Liver (tissue), 9 donors: ENCODE measurements around the gene FANCL. TPM values are rescaled to one million over a fixed set of nuclear protein-coding genes. Genes with fewer than 3 reads are reported as not detected.

ENCODE experiments used
- DNase-seq: peaks from one replicate; pipeline ENCODE4 v3.0.0-alpha.2; 2017; ENCODE audit warnings: low spot score
- H3K27ac ChIP-seq, 2 donors: one replicate each; pipeline ENCODE4 v1.7.0; 2013; ENCODE audit warnings: inconsistent platforms in 2 of 2, low read length in 2 of 2, control low read depth in 1 of 2, low read depth in 1 of 2, mild to moderate bottlenecking in 1 of 2
- H3K27me3 ChIP-seq, 4 donors: one replicate each; pipeline versions ENCODE4 v1.6.1 to v1.7.0; 2013; ENCODE audit warnings: low read length in 3 of 4, inconsistent platforms in 1 of 4, mild to moderate bottlenecking in 1 of 4, moderate library complexity in 1 of 4; ENCODE audit not compliant: control insufficient read depth in 4 of 4, insufficient read depth in 4 of 4
- H3K36me3 ChIP-seq, 4 donors: one replicate each; pipeline versions ENCODE4 v1.6.1 to v1.7.0; 2013; ENCODE audit warnings: low read length in 3 of 4, mild to moderate bottlenecking in 3 of 4, low read depth in 1 of 4, moderate library complexity in 1 of 4; ENCODE audit not compliant: control insufficient read depth in 4 of 4, insufficient read depth in 3 of 4
- H3K4me1 ChIP-seq, 4 donors: one replicate each; pipeline versions ENCODE4 v1.6.1 to v1.7.0; 2013; ENCODE audit warnings: low read length in 3 of 4, mild to moderate bottlenecking in 3 of 4, moderate library complexity in 1 of 4; ENCODE audit not compliant: control insufficient read depth in 4 of 4, insufficient read depth in 4 of 4
- H3K4me3 ChIP-seq, 3 donors: one replicate each; pipeline versions ENCODE4 v1.6.1 to v1.7.0; 2013; ENCODE audit warnings: low read length in 3 of 3, control low read depth in 1 of 3, low read depth in 1 of 3, mild to moderate bottlenecking in 1 of 3
- H3K9ac ChIP-seq, 2 donors: one replicate each; pipeline ENCODE4 v1.7.0; 2013; ENCODE audit warnings: low read length in 2 of 2, mild to moderate bottlenecking in 2 of 2, moderate library complexity in 2 of 2, control low read depth in 1 of 2, low read depth in 1 of 2
- H3K9me3 ChIP-seq, 4 donors: one replicate each; pipeline versions ENCODE4 v1.6.1 to v1.7.0; 2013; ENCODE audit warnings: low read length in 3 of 4; ENCODE audit not compliant: control insufficient read depth in 4 of 4
- ATF3 ChIP-seq: IDR thresholded peaks from 2 replicates; pipeline ENCODE4 v1.6.1; 2016; ENCODE audit warnings: antibody characterized with exemption
- CTCF ChIP-seq: fragments of 150-350 bp; IDR thresholded peaks from 2 replicates; pipeline ENCODE4 v1.5.1; 2017; ENCODE audit warnings: improper control_type of control experiment, low read depth, low read length; ENCODE audit not compliant: missing input control
- EGR1 ChIP-seq, 2 donors: IDR thresholded peaks; 2 replicates each; pipeline ENCODE4 v1.6.1; 2016 to 2018; ENCODE audit warnings: antibody characterized with exemption in 2 of 2, low read depth in 2 of 2
- FOXA1 ChIP-seq: IDR thresholded peaks from 2 replicates; pipeline ENCODE4 v1.6.1; 2016; ENCODE audit warnings: antibody characterized with exemption
- FOXA2 ChIP-seq: IDR thresholded peaks from 2 replicates; pipeline ENCODE4 v1.6.1; 2016; ENCODE audit warnings: antibody characterized with exemption
- GABPA ChIP-seq, 2 donors: IDR thresholded peaks in 1 of 2; conservative IDR thresholded peaks in 1 of 2; 2 replicates each; pipeline ENCODE4 v1.6.1; 2016; ENCODE audit warnings: antibody characterized with exemption in 2 of 2, mild to moderate bottlenecking in 1 of 2, moderate library complexity in 1 of 2
- HNF4A ChIP-seq, 2 donors: conservative IDR thresholded peaks; 2 replicates each; pipeline ENCODE4 v1.6.1; 2016; ENCODE audit warnings: antibody characterized with exemption in 2 of 2, mild to moderate bottlenecking in 2 of 2
- HNF4G ChIP-seq: IDR thresholded peaks from 2 replicates; pipeline ENCODE4 v1.6.1; 2016; ENCODE audit warnings: antibody characterized with exemption
- JUND ChIP-seq, 2 donors: IDR thresholded peaks; 2 replicates each; pipeline ENCODE4 v1.6.1; 2016; ENCODE audit warnings: antibody characterized with exemption in 2 of 2
- MAX ChIP-seq: IDR thresholded peaks from 2 replicates; pipeline ENCODE4 v1.6.1; 2016; ENCODE audit warnings: antibody characterized with exemption
- NR2F2 ChIP-seq: IDR thresholded peaks from 2 replicates; pipeline ENCODE4 v1.6.1; 2016; ENCODE audit warnings: antibody characterized with exemption
- REST ChIP-seq: IDR thresholded peaks from 2 replicates; pipeline ENCODE4 v1.6.1; 2016; ENCODE audit warnings: antibody characterized with exemption, mild to moderate bottlenecking
- SP1 ChIP-seq: IDR thresholded peaks from 2 replicates; pipeline ENCODE4 v1.6.1; 2018; ENCODE audit warnings: antibody characterized with exemption, mild to moderate bottlenecking
- YY1 ChIP-seq: IDR thresholded peaks from 2 replicates; pipeline ENCODE4 v1.6.1; 2016; ENCODE audit warnings: antibody characterized with exemption, mild to moderate bottlenecking
- WGBS: extraction: QIAGEN DNeasy Blood & Tissue Kit; methylation state at CpG from one replicate; pipeline ENCODE4 v1.1.7; 2013; 5-methylcytosine and 5-hydroxymethylcytosine counted together
- polyA plus RNA-seq, 2 donors: library from polyadenylated mRNA; stranded (reverse) in 1 of 2; unstranded in 1 of 2; fragments of 200-250 nt in 1 of 2; fragments of >200 nt in 1 of 2; fragmentation: Nextera tagmentation in 1 of 2; extraction: Ambion mirVana in 1 of 2; gene quantifications; one replicate each; pipeline versions ENCODE4 v1.2.1 to v1.2.3, GENCODE V29; 2013 to 2015
- total RNA-seq, 2 donors: library from RNA; depleted of rRNA; stranded (reverse); fragments of >200 nt; gene quantifications; one replicate each; pipeline ENCODE4 v1.2.3, GENCODE V29; 2014
- TF ChIP-seq, protein P1 (sequence below): IDR thresholded peaks from 2 replicates; pipeline ENCODE4 v1.6.1; 2016; ENCODE audit warnings: antibody characterized with exemption
- donor health status: healthy.
- donor health status: healthy.
- donor health status: healthy.
- donor health status: healthy.
- donor health status: healthy.

FANCL gene
- total and polyA plus RNA-seq, 4 donors: 4.2 to 26.1 (median 16.4) TPM

DNA sequence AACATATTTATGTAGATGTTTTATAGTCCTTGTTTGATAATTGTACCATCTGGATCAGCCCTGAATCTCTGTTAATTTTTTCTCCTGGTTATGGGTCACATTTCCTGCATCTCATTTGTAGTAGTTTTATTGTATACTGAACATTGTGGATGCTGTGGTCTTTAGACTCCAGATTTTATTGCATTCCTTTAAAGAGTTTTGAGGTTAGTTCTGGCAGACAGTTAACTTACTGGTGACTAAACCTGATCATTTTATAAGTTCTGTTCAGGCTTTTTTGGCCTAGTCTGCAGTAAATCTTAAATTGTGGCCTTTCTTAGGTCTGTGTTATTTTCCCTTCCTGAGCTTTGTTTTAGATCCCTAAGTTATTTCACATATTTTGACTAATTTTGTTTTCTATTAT, 84.3 kb downstream of the FANCL start:
- DNase-seq: no peak
- Histone ChIP-seq H3K27me3 (no peaks in the 10 kb centered on the region), H3K36me3 (peaks cover 0 to 25% (median 17%) of the 10 kb centered on the region in 4 donors), H3K4me1 (no peaks in the 10 kb centered on the region), H3K9me3 (no peaks in the 10 kb centered on the region), H3K9ac (no peak overlapping the region), H3K27ac (no peak overlapping the region), H3K4me3 (no peak overlapping the region)
- TF ChIP-seq CTCF: no peak
- TF ChIP-seq, protein P1, sequence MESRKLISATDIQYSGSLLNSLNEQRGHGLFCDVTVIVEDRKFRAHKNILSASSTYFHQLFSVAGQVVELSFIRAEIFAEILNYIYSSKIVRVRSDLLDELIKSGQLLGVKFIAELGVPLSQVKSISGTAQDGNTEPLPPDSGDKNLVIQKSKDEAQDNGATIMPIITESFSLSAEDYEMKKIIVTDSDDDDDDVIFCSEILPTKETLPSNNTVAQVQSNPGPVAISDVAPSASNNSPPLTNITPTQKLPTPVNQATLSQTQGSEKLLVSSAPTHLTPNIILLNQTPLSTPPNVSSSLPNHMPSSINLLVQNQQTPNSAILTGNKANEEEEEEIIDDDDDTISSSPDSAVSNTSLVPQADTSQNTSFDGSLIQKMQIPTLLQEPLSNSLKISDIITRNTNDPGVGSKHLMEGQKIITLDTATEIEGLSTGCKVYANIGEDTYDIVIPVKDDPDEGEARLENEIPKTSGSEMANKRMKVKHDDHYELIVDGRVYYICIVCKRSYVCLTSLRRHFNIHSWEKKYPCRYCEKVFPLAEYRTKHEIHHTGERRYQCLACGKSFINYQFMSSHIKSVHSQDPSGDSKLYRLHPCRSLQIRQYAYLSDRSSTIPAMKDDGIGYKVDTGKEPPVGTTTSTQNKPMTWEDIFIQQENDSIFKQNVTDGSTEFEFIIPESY: no peak
- no peak for TF ChIP-seq NR2F2
- no peak for TF ChIP-seq FOXA2
- TF ChIP-seq REST: no peak

DNA sequence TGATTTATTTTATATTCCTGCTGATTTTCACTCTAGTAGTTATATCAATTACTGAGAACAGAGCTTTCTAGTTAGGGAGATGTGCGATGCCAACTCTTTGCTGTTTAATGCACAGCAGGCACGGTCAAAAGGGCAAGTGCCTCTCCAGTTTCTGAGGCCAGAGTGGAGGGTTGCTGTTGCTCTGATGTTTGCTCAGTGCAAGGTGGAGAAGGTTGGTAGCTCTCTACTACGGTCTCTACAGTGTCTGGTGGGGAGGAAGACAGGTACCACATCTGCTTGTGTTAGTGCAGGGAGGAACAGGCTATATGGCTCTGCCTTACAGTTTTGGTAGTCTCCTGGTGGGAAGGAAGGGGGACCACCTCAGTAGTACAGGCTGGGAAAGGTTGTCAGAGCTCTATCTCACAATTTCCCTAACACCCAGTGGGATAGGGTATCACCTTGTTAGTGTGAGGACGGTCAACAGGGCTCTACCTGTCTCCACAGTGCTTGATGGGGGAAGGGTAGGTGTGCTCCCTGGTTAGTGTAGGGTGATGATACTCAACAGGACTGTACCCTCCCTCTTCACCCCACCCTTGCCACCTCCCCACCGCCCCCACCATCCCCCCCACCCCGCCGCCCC, 85.9 kb downstream of the FANCL start:
- no peaks in the 10 kb centered on the region for H3K9me3 ChIP-seq
- TF ChIP-seq EGR1 (IDR thresholded peaks at IDR 0.05; ENCODE audit: low read depth in 2 of 2): no peak
- no peak for TF ChIP-seq NR2F2
- no peak for TF ChIP-seq SP1
- no peak for TF ChIP-seq GABPA (IDR thresholded peaks at IDR 0.05 in 1 of 2, conservative IDR thresholded peaks at IDR 0.05 in 1 of 2)
- TF ChIP-seq CTCF: no peak
- no peak for TF ChIP-seq HNF4G
- TF ChIP-seq MAX: no peak
- no peak for TF ChIP-seq JUND (IDR thresholded peaks at IDR 0.05)
- no peak for TF ChIP-seq FOXA1
- TF ChIP-seq FOXA2: no peak
- no peak for TF ChIP-seq ATF3
- TF ChIP-seq YY1: no peak
- TF ChIP-seq REST: no peak
- no peak for TF ChIP-seq HNF4A (conservative IDR thresholded peaks at IDR 0.05)
- no peak overlapping the region for H3K27ac ChIP-seq
- no peaks in the 10 kb centered on the region for H3K4me1 ChIP-seq
- peaks cover 0 to 17% (median 6%) of the 10 kb centered on the region in 4 donors for H3K36me3 ChIP-seq
- H3K4me3 ChIP-seq: no peak overlapping the region
- H3K9ac ChIP-seq: no peak overlapping the region
- WGBS: 95% methylated on average over 7 of the region's 7 CpGs
- H3K27me3 ChIP-seq: no peaks in the 10 kb centered on the region
- no peak for DNase-seq
